ENCODE measurements around the gene CTXND1. TPM values are rescaled to one million over a fixed set of nuclear protein-coding genes. Genes with fewer than 3 reads are reported as not detected.

Gene CTXND1
- polyA plus RNA-seq, 3 donors = not detected

DNA sequence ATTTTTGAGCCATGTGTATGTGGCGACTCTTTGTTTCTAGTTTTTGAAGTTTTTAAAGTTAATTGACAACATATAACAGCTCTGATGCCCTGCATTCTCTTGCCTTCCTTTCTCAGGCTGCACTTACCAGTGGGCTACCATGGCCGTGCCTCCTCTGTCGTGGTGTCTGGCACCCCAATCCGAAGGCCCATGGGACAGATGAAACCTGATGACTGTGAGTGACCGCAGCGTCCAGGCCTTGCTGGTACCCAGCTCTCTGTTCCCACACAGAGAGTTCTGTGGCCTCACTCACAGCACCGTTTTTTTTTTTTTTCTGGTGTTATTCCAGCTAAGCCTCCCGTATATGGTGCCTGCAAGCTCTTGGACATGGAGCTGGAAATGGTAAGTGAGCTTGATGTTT lies 84.1 kb downstream of the CTXND1 start:
- H3K4me1 Mint-ChIP-seq = peaks cover 2% of the 10 kb centered on the region
- no peak overlapping the region for H3K4me3 Mint-ChIP-seq
- 98% methylated on average over 5 of the region's 8 CpGs for WGBS (ENCODE audit: insufficient coverage)

DNA sequence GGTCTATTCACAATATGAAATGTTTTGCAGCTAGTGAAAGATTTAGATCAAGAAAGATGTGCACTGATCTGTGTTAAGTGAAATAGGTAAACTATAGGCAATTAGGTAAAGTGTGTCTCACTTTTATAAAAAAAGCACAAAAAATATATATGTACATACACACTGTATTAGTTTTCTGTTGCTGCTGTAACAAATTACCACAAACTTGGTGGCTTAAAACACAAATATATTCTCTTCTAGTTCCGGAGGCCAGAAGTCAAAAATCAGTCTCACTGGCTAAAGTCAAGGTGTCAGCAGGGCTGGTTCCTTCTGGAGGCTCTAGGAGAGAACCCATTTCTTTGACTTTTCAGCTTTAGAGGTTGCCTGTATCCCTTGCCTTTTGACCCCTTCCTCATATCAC lies 88.1 kb downstream of the CTXND1 start:
- WGBS (ENCODE audit: insufficient coverage) = 100% methylated on average over 1 of the region's 1 CpG
- peaks cover 7 to 31% of the 10 kb centered on the region in 2 donors for H3K36me3 ChIP-seq (replicated peaks in 1 of 2; ENCODE audit: control insufficient read depth in 1 of 2, insufficient read depth in 2 of 2, low read length in 2 of 2)
- no peak overlapping the region for H3K4me3 Mint-ChIP-seq
- H3K9me3 ChIP-seq (replicated peaks in 1 of 2; ENCODE audit: control insufficient read depth in 1 of 2, insufficient read depth in 1 of 2, low read length in 2 of 2) = no peaks in the 10 kb centered on the region
- H3K4me3 ChIP-seq (replicated peaks in 1 of 3; ENCODE audit: low read depth in 2 of 3, low read length in 3 of 3) = no peak overlapping the region
- H3K27ac ChIP-seq (ENCODE audit: low read depth in 1 of 2, low read length in 2 of 2) = no peak overlapping the region
- H3K4me1 Mint-ChIP-seq = peaks cover 33% of the 10 kb centered on the region
- H3K9me3 Mint-ChIP-seq = peaks cover 0 to 6% (median 1%) of the 10 kb centered on the region in 7 donors
- no peak overlapping the region for H3K4me2 ChIP-seq (replicated peaks; ENCODE audit: extremely low read depth, low read length, poor library complexity, severe bottlenecking)
- TF ChIP-seq, protein P1, sequence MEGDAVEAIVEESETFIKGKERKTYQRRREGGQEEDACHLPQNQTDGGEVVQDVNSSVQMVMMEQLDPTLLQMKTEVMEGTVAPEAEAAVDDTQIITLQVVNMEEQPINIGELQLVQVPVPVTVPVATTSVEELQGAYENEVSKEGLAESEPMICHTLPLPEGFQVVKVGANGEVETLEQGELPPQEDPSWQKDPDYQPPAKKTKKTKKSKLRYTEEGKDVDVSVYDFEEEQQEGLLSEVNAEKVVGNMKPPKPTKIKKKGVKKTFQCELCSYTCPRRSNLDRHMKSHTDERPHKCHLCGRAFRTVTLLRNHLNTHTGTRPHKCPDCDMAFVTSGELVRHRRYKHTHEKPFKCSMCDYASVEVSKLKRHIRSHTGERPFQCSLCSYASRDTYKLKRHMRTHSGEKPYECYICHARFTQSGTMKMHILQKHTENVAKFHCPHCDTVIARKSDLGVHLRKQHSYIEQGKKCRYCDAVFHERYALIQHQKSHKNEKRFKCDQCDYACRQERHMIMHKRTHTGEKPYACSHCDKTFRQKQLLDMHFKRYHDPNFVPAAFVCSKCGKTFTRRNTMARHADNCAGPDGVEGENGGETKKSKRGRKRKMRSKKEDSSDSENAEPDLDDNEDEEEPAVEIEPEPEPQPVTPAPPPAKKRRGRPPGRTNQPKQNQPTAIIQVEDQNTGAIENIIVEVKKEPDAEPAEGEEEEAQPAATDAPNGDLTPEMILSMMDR (IDR thresholded peaks at IDR 0.05) = no peak
- intact Hi-C loops (cut with micrococcal nuclease) = loop anchor here in 1 of 2 donors (5.0 kb wide), 1 partner anchor 107 kb away; the partner anchor contains the start of gene ZFAND6
- no peaks in the 10 kb centered on the region for H3K79me2 ChIP-seq (ENCODE audit: insufficient read depth, low read length)
- H3K27ac Mint-ChIP-seq = no peak overlapping the region
- H3K27me3 ChIP-seq (ENCODE audit: control insufficient read depth in 2 of 2, insufficient read depth in 2 of 2, low read length in 2 of 2) = no peaks in the 10 kb centered on the region
- peaks cover 32 to 33% of the 10 kb centered on the region in 2 donors for H3K4me1 ChIP-seq (ENCODE audit: control insufficient read depth in 1 of 2, insufficient read depth in 2 of 2, low read length in 2 of 2)
- H2AFZ ChIP-seq (ENCODE audit: insufficient read depth, low read depth, low read length, poor library complexity, severe bottlenecking) = no peak overlapping the region
- no peak for DNase-seq
- H4K20me1 ChIP-seq (ENCODE audit: insufficient read depth, low read length) = no peaks in the 10 kb centered on the region
- peaks cover 37 to 50% of the 10 kb centered on the region in 2 donors for H3K36me3 Mint-ChIP-seq
- peaks cover 0 to 5% (median 0%) of the 10 kb centered on the region in 3 donors for H3K27me3 Mint-ChIP-seq (ENCODE audit: low read depth in 3 of 3)
- no peak overlapping the region for H3K9ac ChIP-seq (ENCODE audit: insufficient read depth, low read length, poor library complexity, severe bottlenecking)

More for the DNA sequence above, 84.1 kb downstream of the CTXND1 start:
- no peak overlapping the region for H3K27ac ChIP-seq (ENCODE audit: low read depth in 1 of 2, low read length in 2 of 2)
- intact Hi-C loops (cut with micrococcal nuclease) = no loop called here
- H4K20me1 ChIP-seq (ENCODE audit: insufficient read depth, low read length) = no peaks in the 10 kb centered on the region
- Mint-ChIP-seq H3K27ac (no peak overlapping the region), H3K27me3 (ENCODE audit: low read depth in 3 of 3) (peaks cover 0 to 7% (median 0%) of the 10 kb centered on the region in 3 donors), H3K9me3 (peaks cover 0 to 2% (median 1%) of the 10 kb centered on the region in 7 donors), H3K36me3 (peaks cover 31 to 67% of the 10 kb centered on the region in 2 donors)
- H3K4me3 ChIP-seq (replicated peaks in 1 of 3; ENCODE audit: low read depth in 2 of 3, low read length in 3 of 3) = no peak overlapping the region
- H2AFZ ChIP-seq (ENCODE audit: insufficient read depth, low read depth, low read length, poor library complexity, severe bottlenecking) = no peak overlapping the region
- DNase-seq = no peak
- no peaks in the 10 kb centered on the region for H3K4me1 ChIP-seq (ENCODE audit: control insufficient read depth in 1 of 2, insufficient read depth in 2 of 2, low read length in 2 of 2)
- peaks cover 15 to 39% of the 10 kb centered on the region in 2 donors for H3K36me3 ChIP-seq (replicated peaks in 1 of 2; ENCODE audit: control insufficient read depth in 1 of 2, insufficient read depth in 2 of 2, low read length in 2 of 2)
- no peak overlapping the region for H3K4me2 ChIP-seq (replicated peaks; ENCODE audit: extremely low read depth, low read length, poor library complexity, severe bottlenecking)
- no peaks in the 10 kb centered on the region for H3K9me3 ChIP-seq (replicated peaks in 1 of 2; ENCODE audit: control insufficient read depth in 1 of 2, insufficient read depth in 1 of 2, low read length in 2 of 2)
- no peaks in the 10 kb centered on the region for H3K79me2 ChIP-seq (ENCODE audit: insufficient read depth, low read length)
- H3K27me3 ChIP-seq (ENCODE audit: control insufficient read depth in 2 of 2, insufficient read depth in 2 of 2, low read length in 2 of 2) = no peaks in the 10 kb centered on the region
- TF ChIP-seq, protein P1 (IDR thresholded peaks at IDR 0.05) = no peak
- H3K9ac ChIP-seq (ENCODE audit: insufficient read depth, low read length, poor library complexity, severe bottlenecking) = no peak overlapping the region
